H1 (cell line): ENCODE data around the gene STARD3. TPM values are rescaled to one million over a fixed set of nuclear protein-coding genes. Genes with fewer than 3 reads are reported as not detected.

Experiments
- CTCF ChIA-PET: fragments of 300-600 bp; sonication (Branson Sonifier 250); formaldehyde crosslinking; loops from one replicate; lab custom pipeline; 2021; ENCODE audit not compliant: partially characterized antibody; lab: Charles Lee
- POLR2A ChIA-PET: fragments of 300-600 bp; sonication (Branson Sonifier 250); formaldehyde crosslinking; loops from one replicate; lab custom pipeline; 2021; ENCODE audit warnings: inconsistent platforms; ENCODE audit not compliant: partially characterized antibody; lab: Charles Lee
- DNase-seq, 2 experiments: peaks; one replicate each; pipeline versions ENCODE4 v3.0.0 to v3.0.0-alpha.2; 2010 to 2022; ENCODE audit warnings: low spot score in 2 of 2, low read depth in 1 of 2, mixed read lengths in 1 of 2
- FAIRE-seq: peaks from 2 replicates; lab custom pipeline; 2011; peaks lifted over from hg19 to GRCh38; lab: Jason Lieb, UNC
- H2AFZ ChIP-seq: 2 replicates; pipeline ENCODE4 v1.8.1; 2012; ENCODE audit warnings: low read length, inconsistent platforms
- H2AK5ac ChIP-seq: 2 replicates; pipeline ENCODE4 v1.6.1; 2013; ENCODE audit warnings: low read depth, low read length
- H2BK120ac ChIP-seq: replicated peaks from 2 replicates; pipeline ENCODE3; 2013; ENCODE audit warnings: low read depth, low read length, inconsistent platforms
- H2BK12ac ChIP-seq: 2 replicates; pipeline ENCODE4 v1.6.1; 2013; ENCODE audit warnings: low read depth, low read length
- H2BK15ac ChIP-seq: 2 replicates; pipeline ENCODE4 v1.6.1; 2013; ENCODE audit warnings: low read length
- H2BK20ac ChIP-seq: 2 replicates; pipeline ENCODE4 v1.6.1; 2013; ENCODE audit warnings: low read length
- H2BK5ac ChIP-seq: 2 replicates; pipeline ENCODE4 v1.6.1; 2013; ENCODE audit warnings: low read depth, low read length
- H3K14ac ChIP-seq: 2 replicates; pipeline ENCODE4 v1.6.1; 2013; ENCODE audit warnings: inconsistent platforms; ENCODE audit not compliant: insufficient read length
- H3K18ac ChIP-seq: 2 replicates; pipeline ENCODE4 v1.6.1; 2013; ENCODE audit warnings: low read length; ENCODE audit errors: extremely low read depth
- H3K23ac ChIP-seq: 2 replicates; pipeline ENCODE4 v1.6.1; 2013; ENCODE audit warnings: inconsistent platforms; ENCODE audit not compliant: insufficient read length
- H3K23me2 ChIP-seq: 2 replicates; pipeline ENCODE4 v1.6.1; 2013; ENCODE audit warnings: low read depth, low read length
- H3K27ac ChIP-seq: 2 replicates; pipeline ENCODE4 v1.6.1; 2011; ENCODE audit warnings: low read depth, low read length, inconsistent platforms
- H3K27me3 ChIP-seq, 4 experiments: replicated peaks in 1 of 4; 1 replicate in 1 of 4; 2 replicates in 3 of 4; pipeline versions ENCODE4 v1.6.1 to v1.8.1; 2011 to 2013; ENCODE audit warnings: low read length in 3 of 4, mild to moderate bottlenecking in 3 of 4, inconsistent platforms in 2 of 4, mixed read lengths in 2 of 4, moderate library complexity in 1 of 4; ENCODE audit not compliant: control insufficient read depth in 3 of 4, insufficient read depth in 3 of 4; ENCODE audit errors: extremely low read depth in 1 of 4
- H3K36me3 ChIP-seq, 4 experiments: 2 replicates each; pipeline versions ENCODE4 v1.6.1 to v1.8.1; 2011 to 2013; ENCODE audit warnings: mild to moderate bottlenecking in 4 of 4, low read length in 3 of 4, moderate library complexity in 2 of 4, control low read depth in 1 of 4, inconsistent platforms in 1 of 4; ENCODE audit not compliant: insufficient read depth in 4 of 4, control insufficient read depth in 2 of 4
- H3K4ac ChIP-seq: replicated peaks from 2 replicates; pipeline ENCODE3; 2013; ENCODE audit warnings: low read length, low read depth, mixed read lengths, inconsistent platforms; ENCODE audit not compliant: insufficient read length
- H3K4me1 ChIP-seq, 4 experiments: replicated peaks in 1 of 4; 1 replicate in 1 of 4; 2 replicates in 3 of 4; pipeline versions ENCODE4 v1.6.1 to v1.8.1; 2011 to 2013; ENCODE audit warnings: low read length in 3 of 4, inconsistent platforms in 2 of 4, mixed read lengths in 1 of 4; ENCODE audit not compliant: insufficient read depth in 4 of 4, control insufficient read depth in 3 of 4
- H3K4me2 ChIP-seq, 2 experiments: 2 replicates each; pipeline versions ENCODE4 v1.6.1 to v1.8.1; 2011 to 2013; ENCODE audit warnings: low read depth in 2 of 2, low read length in 2 of 2, control low read depth in 1 of 2, inconsistent platforms in 1 of 2, mild to moderate bottlenecking in 1 of 2; ENCODE audit not compliant: insufficient read depth in 1 of 2
- H3K4me3 ChIP-seq, 4 experiments: fragments of 200-600, 300-600 bp in 1 of 4; sonication (generic), shearing (Covaris generic), sonication (Bioruptor Twin) in 1 of 4; 2 replicates each; pipeline versions ENCODE4 v1.5.1 to v1.8.1; 2011 to 2016; ENCODE audit warnings: low read length in 4 of 4, low read depth in 3 of 4, control low read depth in 2 of 4, inconsistent platforms in 2 of 4, mild to moderate bottlenecking in 2 of 4, mixed read lengths in 1 of 4, moderate library complexity in 1 of 4; ENCODE audit not compliant: insufficient read depth in 2 of 4; ENCODE audit errors: extremely low read depth in 1 of 4
- H3K56ac ChIP-seq: replicated peaks from 2 replicates; pipeline ENCODE3; 2013; ENCODE audit warnings: low read depth, mild to moderate bottlenecking, mixed read lengths, low read length, inconsistent platforms; ENCODE audit not compliant: insufficient read length
- H3K79me1 ChIP-seq: 2 replicates; pipeline ENCODE4 v1.6.1; 2013; ENCODE audit warnings: low read depth, low read length, control low read depth
- H3K79me2 ChIP-seq, 2 experiments: 2 replicates each; pipeline versions ENCODE4 v1.6.1 to v1.8.1; 2012 to 2013; ENCODE audit warnings: low read length in 2 of 2, mild to moderate bottlenecking in 2 of 2, inconsistent platforms in 1 of 2; ENCODE audit not compliant: insufficient read depth in 2 of 2, control insufficient read depth in 1 of 2
- H3K9ac ChIP-seq, 4 experiments: replicated peaks in 1 of 4; 1 replicate in 1 of 4; 2 replicates in 3 of 4; pipeline versions ENCODE4 v1.6.1 to v1.8.1; 2011 to 2013; ENCODE audit warnings: low read depth in 3 of 4, low read length in 3 of 4, control low read depth in 2 of 4, mild to moderate bottlenecking in 2 of 4, moderate library complexity in 2 of 4, inconsistent platforms in 1 of 4; ENCODE audit errors: extremely low read depth in 1 of 4
- H3K9me3 ChIP-seq, 2 experiments: 2 replicates each; pipeline versions ENCODE4 v1.6.1 to v1.8.1; 2012 to 2013; ENCODE audit warnings: mild to moderate bottlenecking in 2 of 2, moderate library complexity in 2 of 2, control low read depth in 1 of 2, inconsistent platforms in 1 of 2, low read depth in 1 of 2, low read length in 1 of 2, mixed read lengths in 1 of 2; ENCODE audit not compliant: insufficient read depth in 2 of 2
- H4K20me1 ChIP-seq, 2 experiments: replicated peaks in 1 of 2; 2 replicates each; pipeline versions ENCODE3 to v1.8.1; 2011 to 2013; ENCODE audit warnings: inconsistent platforms in 2 of 2, low read length in 2 of 2, mild to moderate bottlenecking in 1 of 2; ENCODE audit not compliant: insufficient read depth in 2 of 2, control insufficient read depth in 1 of 2
- H4K5ac ChIP-seq: 2 replicates; pipeline ENCODE4 v1.6.1; 2013; ENCODE audit warnings: low read length, low read depth, mixed read lengths, inconsistent platforms; ENCODE audit not compliant: insufficient read length
- H4K8ac ChIP-seq: 2 replicates; pipeline ENCODE4 v1.8.0; 2013; ENCODE audit warnings: mild to moderate bottlenecking, moderate library complexity, low read length, inconsistent platforms; ENCODE audit not compliant: insufficient read depth; ENCODE audit errors: extremely low read depth
- H4K91ac ChIP-seq: replicated peaks from 2 replicates; pipeline ENCODE3; 2013; ENCODE audit warnings: low read length, mixed read lengths, inconsistent platforms; ENCODE audit not compliant: insufficient read length
- CBX8 ChIP-seq: fragments of 300-800, 300-1000 bp; sonication (generic); IDR thresholded peaks from 2 replicates; pipeline ENCODE4 v1.7.1; 2016; ENCODE audit warnings: low read depth, low read length, borderline replicate concordance
- SAP30 ChIP-seq: fragments of 300-600 bp; sonication (generic); IDR thresholded peaks from 2 replicates; pipeline ENCODE4 v1.7.1; 2012; ENCODE audit warnings: low read length, moderate library complexity, mild to moderate bottlenecking, inconsistent platforms; ENCODE audit not compliant: insufficient read depth, insufficient replicate concordance
- SP2 ChIP-seq: IDR thresholded peaks from 2 replicates; pipeline ENCODE4 v1.6.1; 2012; ENCODE audit warnings: mild to moderate bottlenecking, low read length, inconsistent platforms
- TCF12 ChIP-seq: IDR thresholded peaks from 2 replicates; pipeline ENCODE4 v1.6.1; 2011; ENCODE audit warnings: low read depth, mild to moderate bottlenecking, low read length
- WGBS, 2 experiments: shearing (Covaris generic) in 1 of 2; methylation state at CpG; one replicate each; pipeline versions ENCODE4 v1.1.6 to v1.1.7; 2013 to 2015; ENCODE audit warnings: low lambda C conversion rate in 2 of 2, mixed read lengths in 2 of 2, inconsistent platforms in 1 of 2, low coverage in 1 of 2, missing lambda C conversion rate in 1 of 2; ENCODE audit not compliant: insufficient replicate concordance in 2 of 2, insufficient coverage in 1 of 2, insufficient read length in 1 of 2; ENCODE audit errors: extremely low coverage in 1 of 2, missing lambda C conversion rate in 1 of 2; 5-methylcytosine and 5-hydroxymethylcytosine counted together
- polyA plus RNA-seq, 7 experiments: library from polyadenylated mRNA; depleted of rRNA in 3 of 7; stranded (reverse) in 5 of 7; unstranded in 2 of 7; fragments of >200 nt in 5 of 7; fragments of 200-250 nt in 2 of 7; gene quantifications; 1 replicate in 5 of 7; 2 replicates in 1 of 7; 4 replicates in 1 of 7; pipeline versions ENCODE4 v1.2.1 to v1.2.3, GENCODE V29; 2011 to 2013; ENCODE audit warnings: missing spikeins in 2 of 7, mixed read lengths in 2 of 7
- total RNA-seq: library from RNA; stranded (reverse); fragmentation: NEBNext Ultra II Directional; extraction: Animal tissue kit (Norgen Biotek cat#: 25700); gene quantifications from 2 replicates; pipeline ENCODE4 v1.2.1, GENCODE V29; 2021

STARD3 gene
- total and polyA plus RNA-seq, 2 of the 8 experiments (the other 6 are each of a cell fraction or from before 2014, with no cell fraction given) = 47.6 to 80.3 TPM

DNA sequence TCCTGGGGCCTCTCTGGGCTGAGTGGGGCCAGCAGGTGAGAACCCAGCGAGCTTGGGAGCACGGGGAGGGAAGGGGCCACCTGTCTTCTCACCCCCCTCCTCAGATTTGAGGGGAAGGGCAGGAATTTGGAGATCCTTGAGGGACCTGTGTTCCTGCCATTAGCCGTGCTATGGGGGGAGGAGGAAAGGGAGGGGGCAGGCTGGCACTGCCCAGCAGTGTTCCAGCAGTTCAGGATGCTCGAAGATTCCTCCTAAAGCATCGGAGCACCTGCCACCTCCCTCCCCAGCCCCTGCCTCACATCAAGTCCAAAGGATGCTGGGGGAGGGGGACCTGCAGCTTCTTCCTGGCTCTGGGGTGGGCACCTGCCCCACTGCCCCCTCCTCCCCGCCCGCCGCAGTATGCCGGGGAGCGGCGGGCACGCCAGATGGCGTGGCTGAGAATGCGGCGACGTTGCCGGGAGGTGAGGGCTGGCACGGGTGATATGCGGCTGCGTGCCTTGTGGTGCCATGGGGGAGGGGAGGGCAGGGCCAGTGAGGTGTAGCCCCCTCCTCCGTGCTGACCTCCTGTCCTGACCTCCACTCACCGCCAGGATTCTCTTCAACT is 24.6 kb upstream of the STARD3 start:
- WGBS, 2 experiments = 85% methylated on average over 14 of the region's 22 CpGs; no CpG with 5 or more reads in 1 of the 2 experiments
- Histone ChIP-seq H2BK15ac (no peak overlapping the region), H3K23ac (no peak overlapping the region), H3K23me2 (peaks cover 3% of the 10 kb centered on the region; the same call in 1 of the 2 replicates), H3K4me3 (no peak overlapping the region), H3K9me3 (no peaks in the 10 kb centered on the region), H4K91ac (no peak overlapping the region), H2BK20ac (no peak overlapping the region), H3K4ac (no peak overlapping the region), H2AK5ac (no peak overlapping the region), H4K20me1 (peaks cover 0 to 3% of the 10 kb centered on the region in 2 experiments), H3K79me2 (no peaks in the 10 kb centered on the region), H2BK5ac (no peak overlapping the region), H2BK12ac (0 out of 2 replicates have a peak overlapping the region, but pooled peaks have one; percentile 75), H2BK120ac (no peak overlapping the region), H3K27me3 (peaks cover 38 to 83% (median 60%) of the 10 kb centered on the region in 4 experiments), H3K36me3 (no peaks in the 10 kb centered on the region), H3K79me1 (no peaks in the 10 kb centered on the region), H3K4me1 (peaks cover 0 to 13% (median 6%) of the 10 kb centered on the region in 4 experiments; a peak in 6 of 7 replicates), H3K14ac (no peak overlapping the region), H3K27ac (no peak overlapping the region), H3K56ac (no peak overlapping the region), H3K18ac (no peak overlapping the region), H4K8ac (no peak overlapping the region), H4K5ac (no peak overlapping the region), H2AFZ (no peak overlapping the region), H3K9ac (no peak overlapping the region), H3K4me2 (no peak overlapping the region)
- TF ChIP-seq CBX8 (no peak), SAP30 (no peak), SP2 (no peak), TCF12 (no peak)
- DNase-seq = no peak
- ChIA-PET POLR2A (interaction anchor here (0.6 to 2.3 kb wide), 4 partner anchors 14 to 125 kb away, joined by 3 to 5 read pairs (median 4); partner anchors contain the start of gene PPP1R1B), CTCF (interaction anchor here (0.5 to 49.2 kb wide), 6 partner anchors 27 to 406 kb away, joined by 3 to 1885 read pairs (median 156); partner anchors contain the start of genes ERBB2, PGAP3, PNMT and PPP1R1B)
- FAIRE-seq = no peak
